Activated CD4-positive, alpha-beta T cell treated with anti-CD3 and anti-CD28 coated beads, Interleukin-2, amount 10 ng/mL, durations not matched to agents 7 days and 5 days (primary cell): ENCODE results near the gene INPP5D. TPM values are rescaled to one million over a fixed set of nuclear protein-coding genes. Genes with fewer than 3 reads are reported as not detected.
"Not testable (repeated sequence)": the region's sequence is repeated elsewhere in the genome, so short reads cannot be mapped to it uniquely, and the experiment has no call there.

Source experiments
- CTCF ChIA-PET: fragments of 350-600 bp; sonication (Branson Sonifier 250); formaldehyde crosslinking; loops from one replicate; lab custom pipeline; 2021; ENCODE audit warnings: antibody characterized with exemption; lab: Charles Lee
- POLR2A ChIA-PET: fragments of 350-600 bp; sonication (Branson Sonifier 250); formaldehyde crosslinking; loops from one replicate; lab custom pipeline; 2021; ENCODE audit warnings: antibody characterized with exemption; lab: Charles Lee
- DNase-seq: peaks from one replicate; pipeline ENCODE4 v3.0.0-alpha.2; 2020
- H3K27ac Mint-ChIP-seq: one replicate; pipeline ENCODE4 v1.8.0; 2021; ENCODE audit warnings: mild to moderate bottlenecking, moderate library complexity, mixed read lengths
- H3K27me3 Mint-ChIP-seq: one replicate; pipeline ENCODE4 v1.8.0; 2021; ENCODE audit warnings: mixed read lengths
- H3K36me3 Mint-ChIP-seq: one replicate; pipeline ENCODE4 v1.8.0; 2021; ENCODE audit warnings: low read depth, mixed read lengths
- H3K4me1 Mint-ChIP-seq: one replicate; pipeline ENCODE4 v1.8.0; 2021; ENCODE audit warnings: mixed read lengths
- H3K4me3 Mint-ChIP-seq: one replicate; pipeline ENCODE4 v1.8.0; 2021; ENCODE audit warnings: mild to moderate bottlenecking, moderate library complexity, mixed read lengths
- H3K9me3 Mint-ChIP-seq: one replicate; pipeline ENCODE4 v1.8.0; 2021; ENCODE audit warnings: mixed read lengths
- total RNA-seq, 2 experiments: library from RNA; stranded (reverse); gene quantifications; one replicate each; pipeline ENCODE4 v1.2.3, GENCODE V29; 2021

INPP5D gene
- total RNA-seq, 2 experiments from 2014 or later = 121 to 138 TPM

- POLR2A ChIA-PET = no interaction called here
- H3K9me3 Mint-ChIP-seq = no peaks in the 10 kb centered on the region
- DNase-seq = no peak
- H3K27me3 Mint-ChIP-seq = no peaks in the 10 kb centered on the region
- no peak overlapping the region for H3K27ac Mint-ChIP-seq
- CTCF ChIA-PET = no interaction called here
- peaks cover 50% of the 10 kb centered on the region for H3K4me1 Mint-ChIP-seq
- H3K36me3 Mint-ChIP-seq = peaks cover 49% of the 10 kb centered on the region
- no peak overlapping the region for H3K4me3 Mint-ChIP-seq
Observed at GRCh38 chr2:233119123-233119522, 59.0 kb downstream of the INPP5D start.

DNA sequence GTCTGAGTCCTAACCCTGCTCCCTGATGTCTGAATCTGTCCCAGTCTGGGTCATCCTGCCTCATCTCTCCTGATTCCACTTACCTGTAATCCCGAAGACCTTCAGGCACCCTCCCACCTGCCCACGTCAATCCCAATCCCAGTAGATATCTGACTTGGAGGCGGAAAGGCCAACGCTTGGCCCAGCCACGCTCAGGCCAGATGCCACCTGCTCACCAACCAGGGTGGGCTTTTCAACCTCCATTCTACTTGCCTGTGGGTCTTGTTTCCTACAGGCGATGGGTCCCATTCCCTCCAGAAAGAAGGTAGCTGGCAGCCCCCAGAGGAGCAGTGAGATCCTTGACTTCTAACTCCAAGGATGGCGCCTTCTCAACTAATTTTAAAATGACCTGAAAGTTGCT lies 59.7 kb downstream of the INPP5D start:
- POLR2A ChIA-PET = no interaction called here

GRCh38 chr2:233120459-233120858 lies 60.3 kb downstream of the INPP5D start:
- Mint-ChIP-seq H3K4me3 (no peak overlapping the region), H3K36me3 (peaks cover 52% of the 10 kb centered on the region), H3K27me3 (no peaks in the 10 kb centered on the region), H3K4me1 (peaks cover 36% of the 10 kb centered on the region), H3K9me3 (no peaks in the 10 kb centered on the region), H3K27ac (peak overlapping the region; percentile 31)
- POLR2A ChIA-PET = no interaction called here
- CTCF ChIA-PET = no interaction called here
- DNase-seq = no peak

More for the DNA sequence above, 59.7 kb downstream of the INPP5D start:
- Mint-ChIP-seq H3K27me3 (no peaks in the 10 kb centered on the region), H3K4me3 (no peak overlapping the region), H3K9me3 (no peaks in the 10 kb centered on the region), H3K27ac (no peak overlapping the region), H3K4me1 (peaks cover 43% of the 10 kb centered on the region), H3K36me3 (peaks cover 49% of the 10 kb centered on the region)
- DNase-seq = no peak
- CTCF ChIA-PET = no interaction called here

- no peak for DNase-seq
- no peaks in the 10 kb centered on the region for H3K9me3 Mint-ChIP-seq
- POLR2A ChIA-PET = interaction anchor here (0.6 kb wide), 1 partner anchor 127 kb away, joined by 3 read pairs; no protein-coding TSS in a partner anchor
- H3K27ac Mint-ChIP-seq = peak overlapping the region; percentile 36
- CTCF ChIA-PET = no interaction called here
- H3K4me1 Mint-ChIP-seq = peaks cover 28% of the 10 kb centered on the region
- H3K27me3 Mint-ChIP-seq = no peaks in the 10 kb centered on the region
- H3K4me3 Mint-ChIP-seq = no peak overlapping the region
- H3K36me3 Mint-ChIP-seq = peaks cover 59% of the 10 kb centered on the region
Observed at GRCh38 chr2:233121856-233122255, 61.7 kb downstream of the INPP5D start.

DNA sequence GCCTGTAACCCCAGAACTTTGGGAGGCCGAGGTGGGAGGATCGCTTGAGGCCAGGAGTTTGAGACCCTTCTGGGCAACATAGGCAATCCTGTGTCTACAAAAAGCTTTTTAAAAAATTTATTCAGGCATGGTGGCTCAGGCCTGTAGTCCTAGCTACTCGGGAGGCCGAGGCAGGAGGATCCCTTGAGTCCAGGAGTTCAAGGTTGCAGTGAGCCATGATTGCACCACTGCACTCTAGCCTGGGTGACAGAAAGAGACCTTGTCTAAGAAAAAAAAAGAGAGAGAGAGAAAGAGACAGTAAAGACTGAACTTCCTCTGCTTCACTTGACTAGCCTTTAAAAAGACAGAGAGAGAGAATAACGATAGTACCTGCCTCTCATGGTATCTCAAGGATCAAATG lies 62.4 kb downstream of the INPP5D start:
- no peaks in the 10 kb centered on the region for H3K27me3 Mint-ChIP-seq
- no peaks in the 10 kb centered on the region for H3K9me3 Mint-ChIP-seq
- POLR2A ChIA-PET = interaction anchor here (0.6 kb wide), 1 partner anchor 127 kb away, joined by 3 read pairs; no protein-coding TSS in a partner anchor
- peaks cover 61% of the 10 kb centered on the region for H3K36me3 Mint-ChIP-seq
- peaks cover 21% of the 10 kb centered on the region for H3K4me1 Mint-ChIP-seq
- no peak for DNase-seq
- no peak overlapping the region for H3K4me3 Mint-ChIP-seq
- H3K27ac Mint-ChIP-seq = no peak overlapping the region
- CTCF ChIA-PET = interaction anchor here (1.2 kb wide), 1 partner anchor 10 kb away, joined by 3 read pairs; no protein-coding TSS in a partner anchor

DNA sequence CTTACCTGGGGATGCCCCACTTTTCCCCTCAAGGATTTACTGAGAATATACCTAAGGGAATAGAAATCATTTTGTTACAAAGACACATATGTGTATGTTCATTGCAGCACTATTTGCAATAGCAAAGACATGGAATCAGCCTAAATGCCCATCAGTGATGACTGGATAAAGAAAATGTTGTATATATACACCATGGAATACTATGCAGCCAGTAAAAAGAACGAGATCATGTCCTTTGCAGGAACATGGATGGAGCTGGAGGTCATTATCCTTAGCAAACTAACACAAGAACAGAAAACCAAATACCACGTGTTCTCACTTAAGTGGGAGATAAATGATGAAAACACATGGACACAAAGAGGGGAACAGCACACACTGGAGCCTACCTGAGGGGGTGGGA lies 63.4 kb downstream of the INPP5D start:
- H3K27me3 Mint-ChIP-seq, H3K9me3 Mint-ChIP-seq, DNase-seq, H3K27ac Mint-ChIP-seq, POLR2A ChIA-PET, H3K4me3 Mint-ChIP-seq: not testable (repeated sequence)
- Mint-ChIP-seq H3K36me3 (peaks cover 57% of the 10 kb centered on the region), H3K4me1 (peaks cover 16% of the 10 kb centered on the region)
- CTCF ChIA-PET = interaction anchor here (0.7 to 1.2 kb wide), 2 partner anchors 9 to 226 kb away, joined by 3 read pairs; no protein-coding TSS in a partner anchor

GRCh38 chr2:233124421-233125080 lies 64.4 kb downstream of the INPP5D start:
- Mint-ChIP-seq H3K4me1 (peaks cover 13% of the 10 kb centered on the region), H3K4me3 (no peak overlapping the region), H3K27ac (no peak overlapping the region), H3K27me3 (no peaks in the 10 kb centered on the region), H3K9me3 (no peaks in the 10 kb centered on the region), H3K36me3 (peaks cover 52% of the 10 kb centered on the region)
- ChIA-PET CTCF (interaction anchor here (1.3 kb wide), 1 partner anchor 11 kb away, joined by 4 read pairs; no protein-coding TSS in a partner anchor), POLR2A (no interaction called here)
- DNase-seq = no peak

GRCh38 chr2:233125455-233126065 lies 65.4 kb downstream of the INPP5D start:
- peaks cover 20% of the 10 kb centered on the region for H3K4me1 Mint-ChIP-seq
- H3K27ac Mint-ChIP-seq = no peak overlapping the region
- peaks cover 55% of the 10 kb centered on the region for H3K36me3 Mint-ChIP-seq
- H3K4me3 Mint-ChIP-seq = no peak overlapping the region
- no peaks in the 10 kb centered on the region for H3K9me3 Mint-ChIP-seq
- ChIA-PET POLR2A (no interaction called here), CTCF (no interaction called here)
- DNase-seq = no peak
- H3K27me3 Mint-ChIP-seq = no peaks in the 10 kb centered on the region

GRCh38 chr2:233129351-233129978 lies 69.3 kb downstream of the INPP5D start:
- peaks cover 9% of the 10 kb centered on the region for H3K9me3 Mint-ChIP-seq
- no peaks in the 10 kb centered on the region for H3K27me3 Mint-ChIP-seq
- no peak overlapping the region for H3K4me3 Mint-ChIP-seq
- H3K36me3 Mint-ChIP-seq = peaks cover 69% of the 10 kb centered on the region
- DNase-seq = no peak
- POLR2A ChIA-PET = no interaction called here
- H3K4me1 Mint-ChIP-seq = peaks cover 22% of the 10 kb centered on the region
- peak overlapping the region; percentile 72 for H3K27ac Mint-ChIP-seq
- CTCF ChIA-PET = interaction anchor here (0.7 to 1.3 kb wide), 4 partner anchors 11 to 123 kb away, joined by 3 read pairs; partner anchors contain the start of gene ATG16L1

- POLR2A ChIA-PET = no interaction called here
- Mint-ChIP-seq H3K27ac (peak overlapping the region; percentile 72), H3K27me3 (no peaks in the 10 kb centered on the region), H3K36me3 (peaks cover 71% of the 10 kb centered on the region), H3K4me1 (peaks cover 22% of the 10 kb centered on the region), H3K4me3 (no peak overlapping the region), H3K9me3 (peaks cover 11% of the 10 kb centered on the region)
- DNase-seq = no peak
- CTCF ChIA-PET = interaction anchor here (0.9 to 1.5 kb wide), 4 partner anchors 12 to 608 kb away, joined by 3 read pairs; partner anchors contain the start of gene ATG16L1
Observed at GRCh38 chr2:233130024-233130423, 69.9 kb downstream of the INPP5D start.

- Mint-ChIP-seq H3K4me1 (peaks cover 22% of the 10 kb centered on the region), H3K9me3 (peaks cover 11% of the 10 kb centered on the region), H3K36me3 (peaks cover 76% of the 10 kb centered on the region), H3K4me3 (no peak overlapping the region), H3K27ac (peak overlapping the region; percentile 72), H3K27me3 (no peaks in the 10 kb centered on the region)
- DNase-seq = no peak
- ChIA-PET POLR2A (no interaction called here), CTCF (interaction anchor here (0.9 to 1.5 kb wide), 5 partner anchors 12 to 609 kb away, joined by 3 read pairs; partner anchors contain the start of gene ATG16L1)
Observed at GRCh38 chr2:233130481-233131020, 70.4 kb downstream of the INPP5D start.

DNA sequence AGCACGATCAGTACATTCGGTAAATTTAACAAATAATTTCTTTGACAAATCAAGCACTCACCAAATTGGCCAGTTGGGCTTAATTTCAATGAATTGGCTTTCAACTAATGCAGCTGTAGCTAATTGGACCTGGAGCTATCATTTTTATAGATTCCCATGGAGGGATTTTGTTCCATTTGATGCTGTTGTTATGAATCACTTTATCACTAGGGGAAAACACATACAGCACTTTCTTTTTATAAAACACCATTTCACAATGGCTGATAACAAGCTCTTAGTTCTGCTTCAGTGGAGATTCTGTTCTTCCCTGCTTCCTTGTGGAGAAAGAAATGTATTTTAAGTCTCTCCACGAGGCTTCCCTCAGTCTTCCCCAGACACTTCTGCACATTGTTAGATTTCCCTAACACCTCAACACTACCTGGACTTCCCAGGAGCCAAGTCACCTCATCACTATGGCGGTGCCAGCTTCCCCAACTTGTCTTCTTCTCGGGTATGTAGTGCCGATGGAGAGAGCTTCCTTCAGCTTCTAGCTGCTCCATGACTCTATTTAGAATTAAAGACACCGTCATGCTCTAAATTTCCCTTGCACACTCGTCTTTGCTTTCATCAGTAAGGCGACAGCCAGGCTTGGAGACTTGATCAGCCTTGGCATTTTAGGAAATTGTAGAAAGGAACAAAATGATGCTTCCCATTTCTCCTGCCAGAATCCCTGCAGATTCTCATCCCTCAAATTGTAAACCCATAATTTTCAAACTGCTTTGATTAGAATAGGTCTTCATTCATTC lies 72.0 kb downstream of the INPP5D start:
- no peak overlapping the region for H3K4me3 Mint-ChIP-seq
- peaks cover 14% of the 10 kb centered on the region for H3K9me3 Mint-ChIP-seq
- peaks cover 22% of the 10 kb centered on the region for H3K4me1 Mint-ChIP-seq
- peak overlapping the region; percentile 43 for H3K27ac Mint-ChIP-seq
- POLR2A ChIA-PET = no interaction called here
- CTCF ChIA-PET = interaction anchor here (0.6 to 1.4 kb wide), 3 partner anchors 9 to 1800 kb away, joined by 3 read pairs; partner anchors contain the start of gene ATG16L1
- H3K27me3 Mint-ChIP-seq = no peaks in the 10 kb centered on the region
- no peak for DNase-seq
- H3K36me3 Mint-ChIP-seq = peaks cover 78% of the 10 kb centered on the region
